ENCODE measurements around the gene SNAPC3. TPM values are rescaled to one million over a fixed set of nuclear protein-coding genes. Genes with fewer than 3 reads are reported as not detected.
A peak's percentile ranks its signal among the peaks of the same experiment; 100 is the strongest.
"Not testable (repeated sequence)": the region's sequence is repeated elsewhere in the genome, so short reads cannot be mapped to it uniquely, and the experiment has no call there.

The SNAPC3 gene
- total and polyA plus RNA-seq, 3 experiments from 2014 or later: 14.9 to 26.8 (median 22.8) TPM

DNA sequence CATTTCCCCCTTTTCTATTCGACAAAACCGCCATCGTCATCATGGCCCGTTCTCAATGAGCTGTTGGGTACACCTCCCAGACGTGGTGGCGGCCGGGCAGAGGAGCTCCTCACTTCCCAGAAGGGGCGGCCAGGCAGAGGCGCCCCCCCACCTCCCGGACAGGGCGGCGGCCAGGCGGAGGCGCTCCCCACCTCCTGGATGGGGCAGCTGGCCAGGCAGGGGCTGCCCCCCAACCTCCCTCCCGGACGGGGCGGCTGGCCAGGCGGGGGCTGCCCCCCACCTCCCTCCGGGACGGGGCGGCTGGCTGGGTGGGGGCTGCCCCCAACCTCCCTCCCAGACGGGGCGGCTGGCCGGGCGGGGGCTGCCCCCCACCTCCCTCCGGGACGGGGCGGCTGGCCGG, 19.2 kb downstream of the SNAPC3 start:
- H3K27ac Mint-ChIP-seq; H3K4me3 ChIP-seq (ENCODE audit: low read length); POLR2A ChIA-PET; CTCF ChIA-PET; H3K9me3 Mint-ChIP-seq; H3K9me3 ChIP-seq (ENCODE audit: low read length); H3K27ac ChIP-seq (ENCODE audit: low read depth, low read length); H3K4me3 Mint-ChIP-seq; H3K27me3 Mint-ChIP-seq; H3K4me1 ChIP-seq (ENCODE audit: insufficient read depth, low read length); H3K27me3 ChIP-seq (ENCODE audit: insufficient read depth, low read length, poor library complexity, severe bottlenecking); DNase-seq: not testable (repeated sequence)
- peaks cover 14 to 76% (median 18%) of the 10 kb centered on the region in 3 donors for H3K36me3 Mint-ChIP-seq
- H3K36me3 ChIP-seq (ENCODE audit: insufficient read depth, low read length): peaks cover 20% of the 10 kb centered on the region
- peaks cover 25 to 31% (median 30%) of the 10 kb centered on the region in 3 donors for H3K4me1 Mint-ChIP-seq

DNA sequence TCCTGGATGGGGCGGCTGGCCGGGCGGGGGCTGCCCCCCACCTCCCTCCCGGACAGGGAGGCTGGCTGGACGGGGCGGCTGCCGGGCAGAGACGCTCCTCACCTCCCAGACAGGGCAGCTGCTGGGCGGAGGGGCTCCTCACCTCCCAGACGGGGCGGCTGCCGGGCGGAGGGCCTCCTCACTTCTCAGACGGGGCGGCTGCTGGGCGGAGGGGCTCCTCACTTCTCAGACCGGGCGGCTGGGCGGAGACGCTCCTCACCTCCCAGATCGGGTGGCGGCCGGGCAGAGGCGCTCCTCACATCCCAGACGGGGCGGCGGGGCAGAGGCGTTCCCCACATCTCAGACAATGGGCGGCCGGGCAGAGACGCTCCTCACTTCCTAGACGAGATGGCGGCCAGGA, 19.6 kb downstream of the SNAPC3 start:
- H3K9me3 ChIP-seq (ENCODE audit: low read length); H3K9me3 Mint-ChIP-seq; H3K4me3 Mint-ChIP-seq; H3K27me3 Mint-ChIP-seq; CTCF ChIA-PET; H3K27ac Mint-ChIP-seq; H3K4me3 ChIP-seq (ENCODE audit: low read length); H3K4me1 ChIP-seq (ENCODE audit: insufficient read depth, low read length); H3K27me3 ChIP-seq (ENCODE audit: insufficient read depth, low read length, poor library complexity, severe bottlenecking); DNase-seq; H3K27ac ChIP-seq (ENCODE audit: low read depth, low read length); POLR2A ChIA-PET: not testable (repeated sequence)
- peaks cover 24% of the 10 kb centered on the region for H3K36me3 ChIP-seq (ENCODE audit: insufficient read depth, low read length)
- H3K4me1 Mint-ChIP-seq: peaks cover 24 to 30% (median 29%) of the 10 kb centered on the region in 3 donors
- peaks cover 14 to 77% (median 19%) of the 10 kb centered on the region in 3 donors for H3K36me3 Mint-ChIP-seq

DNA sequence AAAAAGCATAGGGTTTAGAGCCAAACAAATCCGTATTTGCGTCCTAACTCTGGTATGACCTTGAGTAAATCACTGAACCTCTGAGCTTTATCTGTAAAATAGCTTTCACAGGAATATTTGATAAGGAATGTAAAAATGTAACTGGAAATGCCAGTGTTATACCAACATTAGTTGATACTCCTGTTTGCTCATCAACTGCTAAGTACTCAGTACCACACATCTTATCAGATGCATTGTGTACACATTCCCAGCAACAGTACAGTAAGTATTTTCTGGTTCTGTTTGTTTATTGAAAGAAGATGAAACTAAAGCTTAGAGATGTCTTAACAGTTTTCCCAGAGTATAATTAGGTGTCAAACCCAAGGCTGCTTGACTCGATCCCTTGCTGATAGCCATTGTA, 21.5 kb downstream of the SNAPC3 start:
- H3K9me3 Mint-ChIP-seq: no peaks in the 10 kb centered on the region
- H3K4me3 Mint-ChIP-seq: no peak overlapping the region
- peaks cover 14 to 80% (median 31%) of the 10 kb centered on the region in 3 donors for H3K36me3 Mint-ChIP-seq
- H3K4me1 ChIP-seq (ENCODE audit: insufficient read depth, low read length): no peaks in the 10 kb centered on the region
- H3K9me3 ChIP-seq (ENCODE audit: low read length): no peaks in the 10 kb centered on the region
- H3K4me1 Mint-ChIP-seq: peaks cover 5 to 20% (median 16%) of the 10 kb centered on the region in 3 donors
- H3K4me3 ChIP-seq (ENCODE audit: low read length): no peak overlapping the region
- peaks cover 31% of the 10 kb centered on the region for H3K36me3 ChIP-seq (ENCODE audit: insufficient read depth, low read length)
- H3K27ac Mint-ChIP-seq: peak overlapping the region in 1 of 8 donors; percentile 48
- no peaks in the 10 kb centered on the region for H3K27me3 ChIP-seq (ENCODE audit: insufficient read depth, low read length, poor library complexity, severe bottlenecking)
- no peak for DNase-seq
- H3K27ac ChIP-seq (ENCODE audit: low read depth, low read length): no peak overlapping the region
- ChIA-PET POLR2A (no interaction called here), CTCF (no interaction called here)
- H3K27me3 Mint-ChIP-seq: no peaks in the 10 kb centered on the region

DNA sequence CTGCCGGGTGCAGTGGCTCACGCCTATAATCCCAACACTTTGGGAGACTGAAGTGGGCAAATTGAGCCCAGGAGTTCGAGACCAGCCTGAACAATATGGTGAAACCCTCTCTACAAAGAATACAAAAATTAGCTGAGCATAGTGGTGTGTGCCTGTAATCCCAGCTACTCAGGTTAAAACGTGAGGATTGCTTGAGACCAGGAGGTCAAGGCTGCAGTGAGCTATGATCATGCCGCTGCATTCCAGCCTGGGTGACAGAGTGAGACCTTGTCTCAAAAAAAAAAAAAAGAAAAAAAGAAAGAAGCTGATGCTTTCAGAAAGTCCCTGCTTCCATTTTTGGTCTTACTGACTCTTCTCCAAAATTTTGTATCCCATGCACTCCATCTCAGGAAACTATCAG, 31.3 kb downstream of the SNAPC3 start:
- no peak overlapping the region for H3K4me3 ChIP-seq (ENCODE audit: low read length)
- no peaks in the 10 kb centered on the region for H3K9me3 ChIP-seq (ENCODE audit: low read length)
- H3K36me3 ChIP-seq (ENCODE audit: insufficient read depth, low read length): peaks cover 23% of the 10 kb centered on the region
- no peaks in the 10 kb centered on the region for H3K27me3 ChIP-seq (ENCODE audit: insufficient read depth, low read length, poor library complexity, severe bottlenecking)
- POLR2A ChIA-PET: interaction anchor here (0.6 kb wide), 1 partner anchor 778 kb away, joined by 3 read pairs; no protein-coding TSS in a partner anchor
- Mint-ChIP-seq H3K4me1 (peaks cover 0 to 3% (median 0%) of the 10 kb centered on the region in 3 donors), H3K36me3 (peaks cover 0 to 70% (median 12%) of the 10 kb centered on the region in 3 donors), H3K4me3 (no peak overlapping the region), H3K9me3 (no peaks in the 10 kb centered on the region), H3K27ac (peak overlapping the region in 3 of 8 donors; percentile 29 to 88 (median 79)), H3K27me3 (no peaks in the 10 kb centered on the region)
- H3K27ac ChIP-seq (ENCODE audit: low read depth, low read length): no peak overlapping the region
- no peak for DNase-seq
- no peaks in the 10 kb centered on the region for H3K4me1 ChIP-seq (ENCODE audit: insufficient read depth, low read length)
- CTCF ChIA-PET: no interaction called here

DNA sequence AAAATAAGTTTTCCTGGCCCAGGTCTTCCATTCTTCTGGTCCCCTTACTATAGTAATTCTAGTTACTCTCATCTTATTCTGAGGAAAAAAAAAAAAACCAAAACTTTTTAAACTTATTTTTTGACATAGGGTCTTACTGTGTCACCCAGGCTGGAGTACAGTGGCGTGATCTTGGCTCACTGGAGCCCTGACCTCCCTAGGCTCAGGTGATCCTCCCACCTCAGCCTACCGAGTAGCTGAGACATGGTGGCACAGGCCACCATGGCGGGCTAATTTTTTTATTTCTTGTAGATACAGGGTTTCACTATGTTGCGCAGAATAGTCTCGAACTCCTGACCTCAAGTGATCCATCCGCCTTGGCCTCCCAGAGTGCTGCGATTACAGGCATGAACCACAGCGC, 38.4 kb downstream of the SNAPC3 start:
- POLR2A ChIA-PET: no interaction called here

DNA sequence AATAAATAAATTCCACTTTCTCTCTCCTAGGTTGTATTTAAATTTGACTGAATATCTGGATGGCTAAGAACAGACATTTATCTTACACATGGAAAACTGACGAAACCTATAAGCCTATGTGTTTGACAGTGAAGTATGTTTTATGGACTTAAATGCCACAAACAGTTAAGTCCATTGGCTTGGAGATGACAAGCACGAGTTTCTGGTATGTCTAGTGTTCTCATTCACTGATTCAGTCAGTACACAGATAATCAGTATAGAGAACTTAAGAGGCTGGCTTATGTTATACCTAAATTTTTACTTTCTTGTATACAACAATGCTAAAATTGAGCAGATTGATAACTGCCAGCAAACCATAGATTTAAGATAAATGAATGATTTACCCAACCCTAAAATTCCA, 38.9 kb downstream of the SNAPC3 start:
- no peak overlapping the region for H3K27ac Mint-ChIP-seq
- Histone ChIP-seq H3K4me1 (ENCODE audit: insufficient read depth, low read length) (no peaks in the 10 kb centered on the region), H3K27me3 (ENCODE audit: insufficient read depth, low read length, poor library complexity, severe bottlenecking) (no peaks in the 10 kb centered on the region), H3K27ac (ENCODE audit: low read depth, low read length) (no peak overlapping the region), H3K36me3 (ENCODE audit: insufficient read depth, low read length) (peaks cover 21% of the 10 kb centered on the region), H3K4me3 (ENCODE audit: low read length) (no peak overlapping the region), H3K9me3 (ENCODE audit: low read length) (no peaks in the 10 kb centered on the region)
- no peaks in the 10 kb centered on the region for H3K4me1 Mint-ChIP-seq
- ChIA-PET POLR2A (no interaction called here), CTCF (no interaction called here)
- no peak for DNase-seq
- no peaks in the 10 kb centered on the region for H3K27me3 Mint-ChIP-seq
- peaks cover 3 to 82% (median 19%) of the 10 kb centered on the region in 3 donors for H3K36me3 Mint-ChIP-seq
- no peaks in the 10 kb centered on the region for H3K9me3 Mint-ChIP-seq
- no peak overlapping the region for H3K4me3 Mint-ChIP-seq

More for the DNA sequence above, 38.4 kb downstream of the SNAPC3 start:
- no peak overlapping the region for H3K4me3 ChIP-seq (ENCODE audit: low read length)
- H3K4me1 Mint-ChIP-seq: no peaks in the 10 kb centered on the region
- peaks cover 3 to 81% (median 19%) of the 10 kb centered on the region in 3 donors for H3K36me3 Mint-ChIP-seq
- H3K9me3 ChIP-seq (ENCODE audit: low read length): no peaks in the 10 kb centered on the region
- no peak overlapping the region for H3K4me3 Mint-ChIP-seq
- no peak overlapping the region for H3K27ac ChIP-seq (ENCODE audit: low read depth, low read length)
- no peaks in the 10 kb centered on the region for H3K27me3 Mint-ChIP-seq
- H3K4me1 ChIP-seq (ENCODE audit: insufficient read depth, low read length): no peaks in the 10 kb centered on the region
- no peak for DNase-seq
- no peak overlapping the region for H3K27ac Mint-ChIP-seq
- no peaks in the 10 kb centered on the region for H3K9me3 Mint-ChIP-seq
- CTCF ChIA-PET: interaction anchor here (1.2 kb wide), 1 partner anchor 8 kb away, joined by 5 read pairs; no protein-coding TSS in a partner anchor
- H3K36me3 ChIP-seq (ENCODE audit: insufficient read depth, low read length): peaks cover 16% of the 10 kb centered on the region
- no peaks in the 10 kb centered on the region for H3K27me3 ChIP-seq (ENCODE audit: insufficient read depth, low read length, poor library complexity, severe bottlenecking)

DNA sequence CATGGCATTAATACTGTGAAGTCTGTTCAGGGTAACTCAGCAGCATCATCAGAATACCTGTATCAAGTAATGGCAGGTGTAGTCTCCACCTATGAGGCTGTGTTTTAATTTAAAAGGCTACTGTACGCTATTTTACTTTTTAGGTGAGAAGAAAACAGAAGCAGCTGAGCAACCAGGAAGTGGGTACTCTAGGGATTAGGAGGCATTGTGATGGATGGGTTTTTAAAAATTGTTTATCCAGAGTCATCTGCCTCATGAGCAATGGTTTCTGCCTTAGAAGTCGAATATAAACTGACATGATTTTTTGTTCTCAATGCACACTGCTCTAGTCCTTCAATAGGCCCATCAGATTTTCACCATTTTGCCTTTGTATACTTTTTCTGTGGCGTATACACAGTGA, 45.5 kb downstream of the SNAPC3 start:
- Mint-ChIP-seq H3K4me1 (peaks cover 3 to 9% (median 6%) of the 10 kb centered on the region in 3 donors), H3K27ac (peak overlapping the region in 1 of 8 donors; percentile 46), H3K9me3 (no peaks in the 10 kb centered on the region), H3K27me3 (no peaks in the 10 kb centered on the region), H3K4me3 (no peak overlapping the region), H3K36me3 (peaks cover 0 to 86% (median 19%) of the 10 kb centered on the region in 3 donors)
- CTCF ChIA-PET: interaction anchor here (1.4 kb wide), 1 partner anchor 21 kb away, joined by 3 read pairs; no protein-coding TSS in a partner anchor
- no peaks in the 10 kb centered on the region for H3K9me3 ChIP-seq (ENCODE audit: low read length)
- no peak for DNase-seq
- POLR2A ChIA-PET: no interaction called here
- peaks cover 60% of the 10 kb centered on the region for H3K36me3 ChIP-seq (ENCODE audit: insufficient read depth, low read length)
- no peak overlapping the region for H3K27ac ChIP-seq (ENCODE audit: low read depth, low read length)
- H3K27me3 ChIP-seq (ENCODE audit: insufficient read depth, low read length, poor library complexity, severe bottlenecking): no peaks in the 10 kb centered on the region
- H3K4me3 ChIP-seq (ENCODE audit: low read length): no peak overlapping the region
- no peaks in the 10 kb centered on the region for H3K4me1 ChIP-seq (ENCODE audit: insufficient read depth, low read length)

DNA sequence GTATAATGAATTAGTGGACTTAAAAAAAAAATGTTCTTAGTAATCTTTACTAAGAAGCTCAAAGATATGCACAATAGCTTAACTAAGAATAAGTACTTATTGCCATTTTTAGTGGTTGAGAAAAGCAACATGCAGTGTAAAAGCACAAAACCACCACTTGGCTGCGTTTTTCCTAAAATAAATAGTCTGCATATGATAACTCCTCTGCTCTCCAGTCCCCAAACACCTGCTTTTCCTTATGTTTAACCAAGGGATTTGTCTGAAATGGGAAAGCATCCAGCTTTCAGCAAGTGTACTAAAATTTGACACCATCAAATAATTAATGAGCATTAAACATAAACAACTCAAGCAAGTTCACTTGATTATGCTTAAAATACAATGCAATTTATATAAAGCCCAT, 46.7 kb downstream of the SNAPC3 start:
- CTCF ChIA-PET: interaction anchor here (1.0 to 1.4 kb wide), 2 partner anchors 9 to 22 kb away, joined by 3 to 5 read pairs; no protein-coding TSS in a partner anchor
- H3K27me3 ChIP-seq (ENCODE audit: insufficient read depth, low read length, poor library complexity, severe bottlenecking): no peaks in the 10 kb centered on the region
- H3K9me3 Mint-ChIP-seq: no peaks in the 10 kb centered on the region
- POLR2A ChIA-PET: no interaction called here
- H3K27me3 Mint-ChIP-seq: no peaks in the 10 kb centered on the region
- no peak overlapping the region for H3K4me3 Mint-ChIP-seq
- H3K4me1 ChIP-seq (ENCODE audit: insufficient read depth, low read length): no peaks in the 10 kb centered on the region
- H3K27ac Mint-ChIP-seq: peak overlapping the region in 2 of 8 donors; percentile 20 to 68
- H3K27ac ChIP-seq (ENCODE audit: low read depth, low read length): no peak overlapping the region
- DNase-seq: no peak
- peaks cover 64% of the 10 kb centered on the region for H3K36me3 ChIP-seq (ENCODE audit: insufficient read depth, low read length)
- H3K4me3 ChIP-seq (ENCODE audit: low read length): no peak overlapping the region
- H3K36me3 Mint-ChIP-seq: peaks cover 0 to 86% (median 22%) of the 10 kb centered on the region in 3 donors
- peaks cover 5 to 15% (median 13%) of the 10 kb centered on the region in 3 donors for H3K4me1 Mint-ChIP-seq
- H3K9me3 ChIP-seq (ENCODE audit: low read length): no peaks in the 10 kb centered on the region
